ENCODE results near the gene SART3. TPM values are rescaled to one million over a fixed set of nuclear protein-coding genes. Genes with fewer than 3 reads are reported as not detected.
"Not testable (repeated sequence)": the region's sequence is repeated elsewhere in the genome, so short reads cannot be mapped to it uniquely, and the experiment has no call there.

Gene SART3
- total RNA-seq, 1 donor from 2014 or later: 82.5 TPM

GRCh38 chr12:108575199-108575912 lies 14.4 kb upstream of the SART3 start:
- TF ChIP-seq, protein P1, sequence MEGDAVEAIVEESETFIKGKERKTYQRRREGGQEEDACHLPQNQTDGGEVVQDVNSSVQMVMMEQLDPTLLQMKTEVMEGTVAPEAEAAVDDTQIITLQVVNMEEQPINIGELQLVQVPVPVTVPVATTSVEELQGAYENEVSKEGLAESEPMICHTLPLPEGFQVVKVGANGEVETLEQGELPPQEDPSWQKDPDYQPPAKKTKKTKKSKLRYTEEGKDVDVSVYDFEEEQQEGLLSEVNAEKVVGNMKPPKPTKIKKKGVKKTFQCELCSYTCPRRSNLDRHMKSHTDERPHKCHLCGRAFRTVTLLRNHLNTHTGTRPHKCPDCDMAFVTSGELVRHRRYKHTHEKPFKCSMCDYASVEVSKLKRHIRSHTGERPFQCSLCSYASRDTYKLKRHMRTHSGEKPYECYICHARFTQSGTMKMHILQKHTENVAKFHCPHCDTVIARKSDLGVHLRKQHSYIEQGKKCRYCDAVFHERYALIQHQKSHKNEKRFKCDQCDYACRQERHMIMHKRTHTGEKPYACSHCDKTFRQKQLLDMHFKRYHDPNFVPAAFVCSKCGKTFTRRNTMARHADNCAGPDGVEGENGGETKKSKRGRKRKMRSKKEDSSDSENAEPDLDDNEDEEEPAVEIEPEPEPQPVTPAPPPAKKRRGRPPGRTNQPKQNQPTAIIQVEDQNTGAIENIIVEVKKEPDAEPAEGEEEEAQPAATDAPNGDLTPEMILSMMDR (IDR thresholded peaks at IDR 0.05; ENCODE audit: unreplicated experiment): no peak
- Mint-ChIP-seq H3K9me3 (peaks cover 9% of the 10 kb centered on the region), H3K27me3 (ENCODE audit: low read depth) (peaks cover 4% of the 10 kb centered on the region), H3K4me3 (no peak overlapping the region), H3K36me3 (no peaks in the 10 kb centered on the region), H3K4me1 (peaks cover 16% of the 10 kb centered on the region), H3K27ac (no peak overlapping the region)
- no peak for DNase-seq (ENCODE audit: low spot score in 2 of 2, unreplicated experiment in 2 of 2)

- H3K9me3 Mint-ChIP-seq; H3K36me3 Mint-ChIP-seq; DNase-seq (ENCODE audit: low spot score in 2 of 2, unreplicated experiment in 2 of 2); H3K27me3 Mint-ChIP-seq (ENCODE audit: low read depth); H3K4me3 Mint-ChIP-seq; H3K27ac Mint-ChIP-seq: not testable (repeated sequence)
- peaks cover 12% of the 10 kb centered on the region for H3K4me1 Mint-ChIP-seq
Observed at GRCh38 chr12:108574276-108574675, 13.3 kb upstream of the SART3 start.

DNA sequence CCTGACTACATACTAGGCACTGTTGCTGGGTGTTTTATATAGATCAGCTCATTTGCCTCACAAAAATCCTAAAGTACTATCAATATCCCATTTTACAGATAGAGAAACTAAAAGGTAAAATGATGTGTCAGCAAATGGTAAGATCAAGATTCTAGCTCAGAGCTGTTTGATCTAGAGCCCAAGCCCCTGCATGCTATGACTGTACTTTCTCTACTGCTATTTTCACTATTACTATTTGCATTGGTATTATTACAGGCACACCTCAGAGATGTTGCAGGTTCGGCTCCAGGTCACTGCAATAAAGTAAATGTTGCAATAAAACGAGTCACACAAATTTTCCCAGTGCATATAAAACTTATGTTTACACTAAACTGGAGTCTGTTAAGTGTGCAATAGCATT lies 12.3 kb upstream of the SART3 start:
- DNase-seq (ENCODE audit: low spot score in 2 of 2, unreplicated experiment in 2 of 2): no peak
- Mint-ChIP-seq H3K9me3 (no peaks in the 10 kb centered on the region), H3K27ac (no peak overlapping the region), H3K36me3 (peaks cover 7% of the 10 kb centered on the region), H3K4me1 (peaks cover 5% of the 10 kb centered on the region), H3K27me3 (ENCODE audit: low read depth) (peaks cover 4% of the 10 kb centered on the region), H3K4me3 (no peak overlapping the region)
- TF ChIP-seq, protein P1 (IDR thresholded peaks at IDR 0.05; ENCODE audit: unreplicated experiment): no peak

- Mint-ChIP-seq H3K27me3 (ENCODE audit: low read depth) (peaks cover 4% of the 10 kb centered on the region), H3K36me3 (peaks cover 10% of the 10 kb centered on the region), H3K9me3 (no peaks in the 10 kb centered on the region), H3K4me1 (peaks cover 5% of the 10 kb centered on the region), H3K27ac (no peak overlapping the region), H3K4me3 (no peak overlapping the region)
- TF ChIP-seq, protein P1 (IDR thresholded peaks at IDR 0.05; ENCODE audit: unreplicated experiment): no peak
- no peak for DNase-seq (ENCODE audit: low spot score in 2 of 2, unreplicated experiment in 2 of 2)
Observed at GRCh38 chr12:108572166-108572790, 11.3 kb upstream of the SART3 start.

DNA sequence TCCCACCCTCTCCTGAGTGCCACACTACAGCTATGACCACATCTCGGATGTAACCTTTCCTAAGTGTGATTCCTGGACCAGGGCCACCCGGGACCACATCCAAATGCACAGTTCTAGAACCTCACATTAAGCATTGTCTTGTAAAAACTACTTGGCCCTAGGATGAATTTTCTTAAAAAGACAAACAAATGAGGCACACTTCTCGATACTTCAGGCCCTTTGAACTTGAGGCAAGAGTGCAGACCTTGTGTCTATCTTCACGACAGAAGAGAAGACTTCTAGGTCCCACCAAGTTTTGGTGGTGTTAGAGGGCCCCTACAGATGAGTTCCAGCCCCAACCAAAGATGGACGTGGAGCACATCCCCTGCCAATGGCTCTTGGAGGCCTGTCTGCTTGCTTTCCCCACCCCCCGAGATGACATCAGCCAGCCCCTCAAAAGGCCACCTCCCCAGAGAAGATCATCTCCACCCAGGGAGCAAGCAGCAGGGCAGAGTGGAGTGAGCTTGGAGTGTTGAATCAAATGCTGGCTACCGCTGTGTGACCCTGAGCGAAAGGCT lies 10.7 kb upstream of the SART3 start:
- H3K4me3 Mint-ChIP-seq: no peak overlapping the region
- H3K9me3 Mint-ChIP-seq: no peaks in the 10 kb centered on the region
- peaks cover 4% of the 10 kb centered on the region for H3K27me3 Mint-ChIP-seq (ENCODE audit: low read depth)
- H3K36me3 Mint-ChIP-seq: peaks cover 10% of the 10 kb centered on the region
- TF ChIP-seq, protein P1 (IDR thresholded peaks at IDR 0.05; ENCODE audit: unreplicated experiment): no peak
- no peak overlapping the region for H3K27ac Mint-ChIP-seq
- H3K4me1 Mint-ChIP-seq: peaks cover 5% of the 10 kb centered on the region
- DNase-seq (ENCODE audit: low spot score in 2 of 2, unreplicated experiment in 2 of 2): no peak
